Stimulated activated CD4-positive, alpha-beta T cell treated with anti-CD3 and anti-CD28 coated beads, TNF-alpha, amount 100 ng/mL, for 24 hours (primary cell): ENCODE data around the gene ZNF440.
"Not testable (repeated sequence)": the region's sequence is repeated elsewhere in the genome, so short reads cannot be mapped to it uniquely, and the experiment has no call there.

Experiments used
- DNase-seq, 3 experiments: peaks; one replicate each; pipeline ENCODE4 v3.0.0-alpha.2; 2020; ENCODE audit warnings: low read depth in 3 of 3

The ZNF440 gene

DNA sequence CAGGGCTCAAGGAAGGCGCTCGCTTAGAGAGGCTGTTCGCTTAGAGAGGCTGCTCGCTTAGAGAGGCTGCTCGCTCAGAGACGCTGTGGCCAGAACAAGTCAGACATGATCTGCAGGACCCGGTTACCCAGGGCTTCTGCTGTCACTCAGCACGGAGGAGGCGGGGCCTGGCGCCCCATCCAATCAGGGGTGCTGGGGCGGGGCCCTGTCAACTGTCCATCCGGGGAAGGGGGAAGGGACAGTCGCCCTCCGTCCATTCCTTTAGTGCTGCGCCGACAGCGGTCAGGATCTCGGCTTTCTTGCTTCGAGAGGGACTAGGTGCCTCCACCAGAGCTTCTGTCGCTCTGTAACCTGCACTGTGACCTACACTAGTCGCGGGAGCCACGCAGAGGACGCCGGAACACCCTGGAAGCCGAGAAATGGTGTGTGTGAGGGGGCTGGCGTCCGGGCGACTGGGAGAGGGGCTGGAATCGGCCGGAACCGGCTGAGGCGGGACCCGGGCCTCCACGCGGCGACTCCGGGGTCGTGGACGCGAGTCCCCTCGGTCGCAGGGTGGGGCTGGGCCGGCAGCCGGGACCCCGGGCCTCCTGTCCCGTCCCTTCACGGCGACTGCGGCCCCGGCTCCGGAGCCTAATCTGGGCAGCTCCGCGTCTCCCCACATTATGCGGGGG lies at the start of gene ZNF440:
Gene ZNF440 (plus strand): TSS at position 245 of the 671 bp plus-strand sequence. CDS start 175 bp downstream, at position 420.
- DNase-seq = peak; percentile 76 to 89 (median 81)

DNA sequence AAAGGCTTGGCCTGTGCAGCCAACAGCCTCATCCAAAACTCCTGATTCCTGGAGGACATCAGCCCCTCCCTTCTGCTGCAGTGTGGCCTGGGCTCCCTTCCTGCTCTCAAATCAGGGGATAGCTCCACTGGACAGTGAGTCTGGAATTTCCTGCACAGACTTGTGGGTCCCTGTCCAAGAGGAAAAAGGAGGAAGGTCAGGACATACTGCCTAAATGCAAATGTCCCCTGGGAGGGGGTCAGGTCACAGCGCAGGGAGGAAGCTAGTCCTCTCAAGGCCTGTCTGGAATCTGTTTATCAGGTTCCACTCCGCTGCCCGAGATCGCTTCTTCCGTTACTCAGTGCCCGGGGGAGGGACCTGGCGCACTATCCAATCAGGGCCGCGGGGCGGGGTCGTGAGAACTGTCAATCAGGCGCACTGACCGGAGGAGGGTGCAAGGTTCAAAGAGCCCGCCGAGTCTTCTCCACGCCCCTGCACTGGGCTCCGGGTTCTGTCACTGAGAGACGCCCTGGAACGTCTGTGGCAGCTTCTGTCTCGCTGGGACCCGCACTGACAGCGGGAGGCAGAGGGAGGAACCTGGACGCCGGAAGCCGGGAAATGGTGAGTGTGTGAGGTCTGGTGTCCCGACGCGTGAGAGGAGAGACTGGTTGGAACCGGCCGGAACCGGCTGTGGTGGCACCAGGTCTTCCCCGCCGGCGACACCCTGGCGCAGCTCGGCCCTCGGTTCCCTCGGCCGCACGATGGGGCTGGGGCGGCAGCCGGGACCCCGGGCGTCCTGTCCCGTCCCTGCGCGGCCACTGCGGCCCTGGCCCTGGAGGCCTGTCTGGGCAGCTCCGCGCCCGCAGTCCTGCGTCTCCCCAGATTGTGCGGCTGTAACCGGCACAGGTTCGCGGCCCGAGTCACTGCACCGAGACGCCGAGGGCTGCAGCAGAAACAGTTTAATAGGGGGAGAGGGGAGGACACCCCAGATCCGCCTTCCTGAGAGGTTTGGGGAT lies 47.2 kb upstream of the ZNF440 start, which contains the start of gene ZNF441:
Gene ZNF441 (plus strand): TSS at position 404 of the 995 bp plus-strand sequence. CDS start 194 bp downstream, at position 598.
- peak; percentile 87 to 97 (median 91) for DNase-seq

- DNase-seq = peak in 2 of 3 experiments; percentile 0 to 18
These were observed 46.4 kb upstream of the ZNF440 start for GRCh38 chr19:11767633-11768133.

DNA sequence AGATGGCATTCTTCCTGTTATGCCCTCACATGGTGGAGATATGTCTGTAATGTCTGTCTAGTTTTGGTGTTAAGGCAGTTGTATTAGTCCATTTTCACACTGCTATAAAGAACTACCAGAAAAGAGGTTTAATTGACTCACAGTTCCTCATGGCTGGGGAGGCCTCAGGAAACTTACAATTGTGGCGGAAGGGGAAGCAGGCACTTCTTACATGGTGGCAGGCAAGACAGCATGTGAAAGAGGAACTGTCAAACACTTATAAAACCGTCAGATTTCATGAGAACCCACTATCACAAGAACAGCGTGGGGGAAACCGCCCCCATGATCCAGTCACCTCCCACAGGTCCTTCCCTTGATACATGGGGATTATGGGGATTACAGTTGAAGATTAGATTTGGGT lies 44.1 kb upstream of the ZNF440 start:
- DNase-seq = no peak

GRCh38 chr19:11771520-11771919 lies 42.6 kb upstream of the ZNF440 start:
- DNase-seq = not testable (repeated sequence)

GRCh38 chr19:11776669-11777068 lies 37.4 kb upstream of the ZNF440 start:
- not testable (repeated sequence) for DNase-seq

DNA sequence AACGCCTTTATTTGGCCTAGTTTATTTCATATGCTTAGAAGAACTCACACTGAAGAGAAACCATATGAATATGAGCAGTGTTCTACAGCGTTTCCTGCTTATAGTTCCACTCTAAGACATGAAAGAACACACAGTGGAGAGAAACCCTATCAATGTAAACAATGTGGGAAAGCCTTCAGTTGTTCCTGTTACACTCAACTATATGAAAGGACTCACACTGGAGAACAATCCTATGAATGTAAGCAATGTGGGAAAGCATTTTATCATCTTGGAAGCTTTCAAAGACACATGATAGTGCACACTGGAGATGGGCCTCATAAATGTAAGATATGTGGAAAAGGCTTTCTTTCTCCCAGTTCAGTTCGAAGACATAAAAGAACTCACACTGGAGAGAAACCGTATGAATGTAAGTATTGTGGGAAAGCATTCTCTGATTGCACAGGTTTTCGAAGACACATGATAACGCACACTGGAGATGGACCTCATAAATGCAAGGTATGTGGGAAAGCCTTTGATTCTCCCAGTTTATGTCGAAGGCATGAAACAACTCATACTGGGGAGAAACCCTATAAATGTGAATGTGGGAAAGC lies 33.5 kb upstream of the ZNF440 start:
- no peak for DNase-seq

GRCh38 chr19:11781295-11782057 lies 32.6 kb upstream of the ZNF440 start:
- DNase-seq = no peak

DNA sequence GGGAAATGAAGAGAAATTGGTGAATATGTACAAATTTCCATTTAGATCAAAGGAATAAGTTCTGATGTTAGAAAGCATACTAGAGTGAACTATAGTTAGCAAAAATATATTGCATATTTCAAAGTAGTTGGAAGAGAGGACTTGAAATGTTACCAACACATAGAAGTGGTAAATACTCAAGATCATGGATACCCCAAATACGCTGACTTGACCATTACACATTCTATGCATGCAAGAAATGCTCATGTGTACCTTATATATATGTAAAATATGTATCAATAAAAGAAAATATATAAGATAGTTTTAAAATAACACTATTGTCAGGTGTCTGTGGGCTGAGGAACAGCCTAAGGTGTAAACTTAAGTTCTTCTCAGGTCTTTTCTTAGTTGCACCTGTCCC lies 30.3 kb upstream of the ZNF440 start:
- no peak for DNase-seq

DNA sequence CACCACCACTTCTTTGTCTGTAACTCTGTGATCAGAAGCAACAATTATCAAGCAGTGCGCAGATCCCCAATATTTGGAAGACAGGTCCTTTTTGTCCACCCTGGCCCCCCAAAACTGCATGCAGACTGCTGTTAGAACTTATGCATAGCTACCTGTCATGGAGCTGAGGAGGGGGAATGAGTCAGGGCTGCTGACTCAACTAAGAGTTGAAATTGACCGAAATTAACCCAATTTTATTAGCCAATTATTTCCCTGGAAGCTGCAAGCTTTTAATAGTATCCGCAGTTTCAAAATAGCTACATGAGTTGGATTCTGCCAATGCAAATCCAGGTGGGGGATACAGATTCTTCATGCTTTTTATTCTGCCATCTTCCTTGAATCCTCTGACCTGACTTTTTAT lies 29.7 kb upstream of the ZNF440 start:
- no peak for DNase-seq

DNA sequence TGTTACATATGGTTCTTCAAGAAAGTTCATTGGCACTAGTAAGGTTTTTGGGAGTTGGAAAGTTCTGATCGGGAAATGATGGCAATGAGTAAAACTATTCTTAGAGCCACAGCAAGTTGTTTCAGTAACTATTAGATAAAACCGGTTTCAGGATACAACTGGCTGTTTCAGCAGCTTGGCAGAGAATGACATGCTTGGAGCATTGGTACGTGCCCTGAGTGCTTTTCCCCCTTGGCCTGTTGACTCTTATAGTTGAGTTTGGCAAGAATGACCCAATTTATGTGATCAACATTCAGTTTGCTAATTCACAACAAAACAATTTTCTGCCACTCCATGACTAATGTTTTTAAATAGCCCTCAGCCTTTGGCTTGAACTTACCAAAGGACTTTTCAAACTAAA lies 26.5 kb upstream of the ZNF440 start:
- DNase-seq = no peak

DNA sequence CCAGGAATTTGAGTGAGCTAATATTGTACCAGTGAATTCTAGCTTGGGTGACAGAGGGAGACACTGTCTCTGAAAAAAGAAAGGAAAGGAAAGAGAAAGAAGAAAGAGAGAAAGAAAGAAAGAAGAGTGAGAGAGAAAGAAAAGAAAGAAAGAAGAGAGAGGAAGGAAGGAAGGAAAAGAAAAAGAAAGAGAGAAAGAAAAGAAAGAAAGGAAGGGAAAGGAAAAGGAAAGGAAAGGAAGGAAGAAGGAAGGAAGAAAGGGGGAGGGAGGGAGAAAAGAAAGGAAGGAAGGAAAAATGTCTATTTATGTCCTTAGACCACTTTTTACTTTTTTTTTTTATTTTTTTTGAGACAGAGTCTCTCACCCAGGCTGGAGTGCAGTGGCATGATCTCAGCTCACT lies 21.1 kb upstream of the ZNF440 start:
- no peak for DNase-seq

- DNase-seq = peak; percentile 63 to 72 (median 70)
These were observed 16.6 kb upstream of the ZNF440 start for GRCh38 chr19:11797491-11797890.

DNA sequence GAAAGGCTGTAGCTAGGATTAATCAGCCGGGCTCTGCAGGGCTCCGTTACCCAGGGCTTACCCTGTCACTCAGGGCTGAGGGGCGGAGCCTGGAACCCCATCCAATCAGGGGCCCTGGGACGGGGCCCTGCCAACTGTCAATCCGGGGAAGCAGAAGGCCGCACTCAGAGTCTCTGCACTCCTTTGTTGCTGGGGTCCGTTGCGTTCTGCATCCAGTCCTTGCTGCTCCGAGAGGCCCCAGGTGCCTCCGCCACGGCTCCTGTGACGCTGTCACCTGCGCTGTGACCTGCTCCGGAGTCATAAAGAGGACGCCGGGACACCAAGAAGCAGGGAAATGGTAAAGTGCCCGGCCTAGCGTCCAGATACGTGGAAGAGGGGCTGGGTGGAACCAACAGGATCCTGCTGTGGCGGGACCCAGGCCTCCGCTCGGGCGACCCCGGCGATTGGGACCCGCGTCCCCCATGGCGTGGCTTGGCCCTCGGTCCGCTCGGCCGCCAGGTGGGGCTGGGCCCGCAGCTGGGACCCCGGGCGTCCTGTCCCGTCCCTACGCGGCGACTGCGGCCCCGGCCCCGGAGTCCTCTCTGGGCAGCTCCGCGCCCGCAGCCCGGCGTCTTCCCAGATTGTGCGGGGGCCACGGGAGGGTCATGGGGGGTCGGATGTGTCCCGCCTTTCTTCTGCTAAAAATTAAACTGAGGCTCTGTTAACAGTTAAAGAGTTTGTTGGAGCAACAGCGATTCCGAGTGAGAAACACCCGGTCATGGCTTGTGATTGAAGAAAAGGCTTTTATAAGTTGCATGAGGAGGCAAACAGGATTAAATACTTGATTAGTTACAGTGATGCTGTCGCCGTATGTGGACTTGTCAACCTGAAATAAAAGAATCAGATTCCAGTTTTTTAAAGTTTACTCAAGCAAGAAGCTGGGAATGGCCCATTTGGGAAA lies 15.4 kb upstream of the ZNF440 start, which contains the start of gene ZNF491:
Gene ZNF491 (plus strand): TSS at position 133 of the 940 bp plus-strand sequence. CDS start 7,431 bp downstream, outside the sequence.
- DNase-seq = peak; percentile 74 to 88 (median 74)

DNA sequence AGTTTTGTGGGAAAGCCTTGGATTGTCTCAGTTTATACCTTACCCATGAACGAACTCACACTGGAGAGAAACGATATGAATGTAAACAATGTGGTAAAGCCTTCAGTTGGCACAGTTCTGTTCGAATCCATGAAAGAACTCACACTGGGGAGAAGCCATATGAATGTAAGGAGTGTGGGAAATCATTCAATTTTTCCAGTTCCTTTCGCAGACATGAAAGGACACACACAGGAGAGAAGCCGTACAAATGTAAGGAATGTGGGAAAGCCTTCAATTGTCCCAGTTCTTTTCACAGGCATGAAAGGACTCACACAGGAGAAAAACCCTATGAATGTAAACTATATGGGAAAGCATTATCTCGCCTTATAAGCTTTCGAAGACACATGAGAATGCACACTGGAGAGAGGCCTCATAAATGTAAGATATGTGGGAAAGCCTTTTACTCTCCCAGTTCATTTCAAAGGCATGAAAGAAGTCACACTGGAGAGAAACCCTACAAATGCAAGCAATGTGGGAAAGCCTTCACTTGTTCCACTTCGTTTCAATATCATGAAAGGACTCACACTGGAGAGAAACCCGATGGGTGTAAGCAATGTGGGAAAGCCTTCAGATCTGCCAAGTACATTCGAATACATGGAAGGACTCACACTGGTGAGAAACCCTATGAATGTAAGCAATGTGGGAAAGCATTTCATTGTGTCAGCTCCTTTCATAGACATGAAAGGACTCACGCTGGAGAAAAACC lies 7.5 kb upstream of the ZNF440 start:
- DNase-seq = no peak

GRCh38 chr19:11807099-11807380 lies 7.0 kb upstream of the ZNF440 start:
- no peak for DNase-seq

DNA sequence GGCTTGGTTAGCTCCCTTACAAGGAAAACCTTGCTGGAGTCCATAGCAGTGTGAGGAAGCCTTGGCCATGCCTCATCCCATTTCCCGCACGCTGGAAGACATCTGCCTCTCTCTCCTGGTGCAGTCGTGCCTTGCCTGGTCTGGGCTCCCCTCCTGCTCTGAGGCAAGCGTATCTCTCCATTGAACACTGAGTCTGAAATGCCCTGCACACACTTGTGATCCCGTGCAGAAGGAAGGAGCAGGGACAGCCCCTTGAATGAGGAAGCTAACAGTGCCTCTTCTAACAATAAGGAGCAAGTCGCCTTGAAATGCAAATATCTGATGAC lies 407 bp upstream of the ZNF440 start:
- no peak for DNase-seq

DNA sequence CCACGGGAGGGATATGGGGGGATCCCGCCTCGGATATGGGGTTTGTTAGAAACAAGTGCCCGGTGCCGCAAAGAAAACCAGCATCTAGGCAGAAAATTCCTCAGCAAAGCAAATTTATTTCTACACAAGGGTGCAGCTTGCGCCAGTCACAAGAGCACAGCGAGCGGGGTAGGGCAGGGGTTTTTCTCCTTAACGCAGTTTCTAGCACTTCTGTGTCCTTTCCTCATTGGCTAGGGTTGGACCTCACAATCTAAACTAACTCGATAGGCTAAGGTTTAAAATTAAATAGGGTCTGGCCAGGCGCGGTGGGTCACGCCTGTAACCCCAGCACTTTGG lies 595 bp downstream of the ZNF440 start:
- no peak for DNase-seq

GRCh38 chr19:11821474-11822109 lies 7.5 kb downstream of the ZNF440 start:
- DNase-seq = no peak
